GM10248 (cell line): ENCODE results near the gene GALP.

ENCODE experiments used
- CTCF ChIA-PET: fragments of 300-600 bp; sonication (Branson Sonifier 250); formaldehyde crosslinking; extraction: SDS; loops from one replicate; lab custom pipeline; 2021; ENCODE audit warnings: antibody characterized with exemption; lab: Yijun Ruan, JAX
- POLR2A ChIA-PET: fragments of 350-650 bp; sonication (Branson Sonifier 250); formaldehyde crosslinking; extraction: SDS; loops from one replicate; lab custom pipeline; 2020; ENCODE audit warnings: antibody characterized with exemption; lab: Yijun Ruan, JAX
- DNase-seq: peaks from one replicate; pipeline ENCODE4 v3.0.0; 2012; ENCODE audit errors: extremely low spot score
- CTCF ChIP-seq: IDR thresholded peaks from 2 replicates; pipeline ENCODE4 v1.5.1; 2012; ENCODE audit warnings: mild to moderate bottlenecking, low read depth; ENCODE audit errors: extremely low read depth, missing control alignments, control extremely low read depth

The GALP gene

GRCh38 chr19:56141417-56141993, 34.3 kb upstream of the GALP start:
- POLR2A ChIA-PET, result interaction anchor here (1.2 kb wide), 1 partner anchor 464 kb away, joined by 7 read pairs; no protein-coding TSS in a partner anchor
- CTCF ChIA-PET, result interaction anchor here (2.1 kb wide), 1 partner anchor 487 kb away, joined by 5 read pairs; no protein-coding TSS in a partner anchor
- no peak for DNase-seq

DNA sequence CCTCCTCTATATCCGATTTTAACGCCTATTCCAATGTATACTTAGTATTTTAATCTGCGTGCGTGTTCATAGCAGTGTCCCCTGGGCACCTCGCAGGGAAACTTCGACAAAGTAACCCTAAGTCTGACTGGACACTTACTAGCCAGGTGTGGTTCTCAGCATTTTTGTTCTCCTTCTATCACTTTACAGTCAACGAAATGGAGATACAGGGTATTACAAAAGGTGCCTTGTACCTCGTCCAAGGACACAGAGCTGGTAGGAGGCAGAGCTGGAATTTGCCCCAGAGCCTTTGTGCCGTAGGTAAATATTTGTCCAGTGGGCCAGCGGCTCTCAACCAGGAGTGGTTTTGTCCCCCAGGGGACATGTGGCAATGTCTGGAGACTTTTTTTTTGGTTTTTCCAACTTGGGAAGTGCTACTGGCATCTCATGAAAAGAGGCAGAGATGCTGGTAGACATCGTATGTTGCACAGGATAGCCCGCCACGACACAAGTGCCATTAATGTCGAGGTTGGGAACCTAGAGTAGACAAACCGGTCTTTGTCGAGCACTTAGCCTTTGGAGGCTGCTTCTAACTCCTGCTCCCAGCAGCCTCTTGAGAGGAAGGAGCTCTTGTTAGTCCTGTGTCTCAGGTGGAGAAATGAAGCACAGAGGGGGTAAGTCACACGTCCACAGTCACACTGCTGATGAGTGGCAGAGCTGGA, 33.6 kb upstream of the GALP start:
- TF ChIP-seq CTCF, result no peak
- DNase-seq, result no peak
- CTCF ChIA-PET, result interaction anchor here (0.9 to 2.7 kb wide), 7 partner anchors 12 to 488 kb away, joined by 3 to 8 read pairs (median 4); partner anchors contain the start of gene ZNF787
- POLR2A ChIA-PET, result no interaction called here

More at GRCh38 chr19:56141417-56141993, 34.3 kb upstream of the GALP start:
- TF ChIP-seq CTCF, result no peak

- ChIA-PET CTCF (interaction anchor here (0.9 to 2.7 kb wide), 6 partner anchors 12 to 190 kb away, joined by 3 to 8 read pairs (median 4); partner anchors contain the start of gene ZNF787), POLR2A (no interaction called here)
- TF ChIP-seq CTCF, result no peak
- DNase-seq, result no peak
Observed at GRCh38 chr19:56142897-56143434, 32.8 kb upstream of the GALP start.

DNA sequence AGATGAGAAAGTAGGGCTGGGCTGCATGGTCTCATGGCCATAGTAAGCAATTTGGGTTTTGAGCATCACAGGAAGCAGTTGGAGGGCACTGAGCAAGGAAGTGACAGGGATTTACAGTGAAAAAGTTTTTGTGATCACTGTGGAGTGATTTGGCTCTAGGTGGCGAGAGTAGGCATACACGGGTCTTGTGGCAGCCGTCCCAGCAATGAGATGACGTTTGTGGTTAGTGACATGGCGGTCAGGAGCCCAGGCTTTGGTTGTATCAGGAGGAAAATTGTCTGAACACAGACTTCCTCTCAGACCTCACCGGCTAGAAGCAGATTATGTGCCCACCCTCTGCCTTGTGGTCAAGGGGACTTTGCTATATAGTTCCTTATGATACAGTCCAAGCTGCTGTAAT, 31.4 kb upstream of the GALP start:
- no peak for DNase-seq
- POLR2A ChIA-PET, result no interaction called here
- TF ChIP-seq CTCF, result no peak
- CTCF ChIA-PET, result interaction anchor here (2.7 kb wide), 1 partner anchor 23 kb away, joined by 8 read pairs; the partner anchor contains the start of gene ZNF787

GRCh38 chr19:56144831-56145230, 31.0 kb upstream of the GALP start:
- no peak for DNase-seq
- ChIA-PET POLR2A (no interaction called here), CTCF (interaction anchor here (1.6 to 2.7 kb wide), 2 partner anchors 13 to 24 kb away, joined by 3 to 8 read pairs; partner anchors contain the start of gene ZNF787)
- TF ChIP-seq CTCF, result no peak

- ChIA-PET CTCF (interaction anchor here (0.9 to 1.6 kb wide), 2 partner anchors 12 to 65 kb away, joined by 3 read pairs; no protein-coding TSS in a partner anchor), POLR2A (no interaction called here)
- TF ChIP-seq CTCF, result no peak
- DNase-seq, result no peak
Observed at GRCh38 chr19:56145698-56146097, 30.1 kb upstream of the GALP start.
